GM12892 (cell line): Measurements from ENCODE around the gene BCL2A1.

Source experiments
- DNase-seq: peaks from one replicate; pipeline ENCODE4 v3.0.0; 2011; ENCODE audit not compliant: insufficient read length
- FAIRE-seq: peaks from 2 replicates; lab custom pipeline; 2011; peaks lifted over from hg19 to GRCh38; lab: Jason Lieb, UNC
- POLR2A ChIP-seq: IDR thresholded peaks from 2 replicates; pipeline ENCODE4 v1.6.1; 2011; ENCODE audit warnings: low read depth, low read length, control low read depth
- POLR2AphosphoS5 ChIP-seq: IDR thresholded peaks from 2 replicates; pipeline ENCODE4 v1.6.1; 2011; ENCODE audit warnings: low read depth, low read length, control low read depth
- TAF1 ChIP-seq: IDR thresholded peaks from 2 replicates; pipeline ENCODE4 v1.6.1; 2011; ENCODE audit warnings: low read depth, mild to moderate bottlenecking, control low read depth, low read length, borderline replicate concordance

The BCL2A1 gene

DNA sequence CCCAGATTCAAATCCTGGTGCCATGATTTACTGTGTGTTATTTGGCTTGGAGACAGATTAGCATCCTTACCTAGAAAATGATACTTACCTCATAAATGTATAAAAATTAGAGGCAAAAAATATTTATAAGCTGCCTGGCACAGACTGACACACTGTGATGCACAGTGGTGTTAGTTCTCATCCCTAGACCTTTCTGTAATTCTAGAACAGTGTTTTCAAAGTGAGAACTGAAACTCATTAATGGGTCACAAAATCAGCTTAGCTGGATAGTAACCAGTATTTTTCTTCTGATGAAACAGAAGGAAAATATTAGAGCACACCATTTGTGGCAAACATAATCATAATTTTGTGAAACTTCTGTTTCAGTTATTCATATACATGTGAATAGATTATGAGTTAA, 56.3 kb downstream of the BCL2A1 start:
- FAIRE-seq (no peak), DNase-seq (no peak)
- no peak for TF ChIP-seq TAF1
- no peak for TF ChIP-seq POLR2A
- TF ChIP-seq POLR2AphosphoS5 = no peak
